Neural progenitor cell (in vitro differentiated cells): ENCODE measurements around the gene GSTM4. TPM values are rescaled to one million over a fixed set of nuclear protein-coding genes. Genes with fewer than 3 reads are reported as not detected.
"Not testable (repeated sequence)": the region's sequence is repeated elsewhere in the genome, so short reads cannot be mapped to it uniquely, and the experiment has no call there.

Experiments used
- DNase-seq: peaks from one replicate; pipeline ENCODE4 v3.0.0-alpha.2; 2016; ENCODE audit warnings: low spot score
- H2AFZ ChIP-seq: fragments of 200-600 bp; sonication (generic); replicated peaks from 2 replicates; pipeline ENCODE4 v1.6.1; 2016; ENCODE audit warnings: antibody characterized with exemption
- H3F3A ChIP-seq: fragments of 200-600 bp; sonication (generic); 2 replicates; pipeline ENCODE4 v1.6.1; 2016; ENCODE audit warnings: antibody characterized with exemption, low read depth
- H3K27ac ChIP-seq: fragments of 200-600 bp; sonication (generic); 2 replicates; pipeline ENCODE4 v1.5.1; 2016; ENCODE audit warnings: mild to moderate bottlenecking
- H3K27me3 ChIP-seq: fragments of 200-600 bp; sonication (generic); 2 replicates; pipeline ENCODE4 v1.6.1; 2016; ENCODE audit warnings: mild to moderate bottlenecking, moderate library complexity
- H3K36me3 ChIP-seq: fragments of 200-600 bp; sonication (generic); 2 replicates; pipeline ENCODE4 v1.5.1; 2016
- H3K4me1 ChIP-seq: fragments of 200-600 bp; sonication (generic); 2 replicates; pipeline ENCODE4 v1.6.1; 2016; ENCODE audit warnings: mixed run types
- H3K4me2 ChIP-seq: fragments of 200-600 bp; sonication (generic); 2 replicates; pipeline ENCODE4 v1.6.1; 2016
- H3K4me3 ChIP-seq: fragments of 200-600 bp; sonication (generic); 2 replicates; pipeline ENCODE4 v1.5.1; 2016
- H3K79me2 ChIP-seq: fragments of 200-600 bp; sonication (generic); 2 replicates; pipeline ENCODE4 v1.6.1; 2016; ENCODE audit warnings: low read depth
- H3K9ac ChIP-seq: fragments of 200-600 bp; sonication (generic); 2 replicates; pipeline ENCODE4 v1.6.1; 2016
- H3K9me3 ChIP-seq: fragments of 200-600 bp; sonication (generic); 2 replicates; pipeline ENCODE4 v1.5.1; 2016; ENCODE audit warnings: low read depth
- H4K20me1 ChIP-seq: fragments of 200-600 bp; sonication (generic); 2 replicates; pipeline ENCODE4 v1.6.1; 2016; ENCODE audit warnings: low read depth
- H3K27ac Mint-ChIP-seq: 3 replicates; pipeline ENCODE4 v1.8.0; 2021; ENCODE audit warnings: mixed read lengths
- H3K27me3 Mint-ChIP-seq: 2 replicates; pipeline ENCODE4 v1.8.0; 2022; ENCODE audit warnings: low read depth, mild to moderate bottlenecking, inconsistent platforms, moderate library complexity, mixed read lengths; ENCODE audit not compliant: insufficient read depth
- H3K36me3 Mint-ChIP-seq: 3 replicates; pipeline ENCODE4 v1.8.0; 2021; ENCODE audit warnings: mixed read lengths
- H3K4me1 Mint-ChIP-seq: 3 replicates; pipeline ENCODE4 v1.8.0; 2021; ENCODE audit warnings: mixed read lengths
- H3K4me3 Mint-ChIP-seq: 3 replicates; pipeline ENCODE4 v1.8.0; 2021; ENCODE audit warnings: mild to moderate bottlenecking, moderate library complexity, mixed read lengths
- H3K9me3 Mint-ChIP-seq: 3 replicates; pipeline ENCODE4 v1.8.0; 2020; ENCODE audit warnings: mixed read lengths
- CTCF ChIP-seq: fragments of 200-600 bp; sonication (generic); IDR thresholded peaks from 2 replicates; pipeline ENCODE4 v1.5.1; 2017; ENCODE audit warnings: antibody characterized with exemption, mild to moderate bottlenecking
- EZH2 ChIP-seq: fragments of 200-600 bp; sonication (generic); IDR thresholded peaks from 2 replicates; pipeline ENCODE4 v1.6.1; 2017; ENCODE audit warnings: antibody characterized with exemption, mild to moderate bottlenecking, moderate library complexity
- EZH2phosphoT487 ChIP-seq: fragments of 200-600 bp; sonication (generic); IDR thresholded peaks from 2 replicates; pipeline ENCODE4 v1.6.1; 2017; ENCODE audit warnings: antibody characterized with exemption
- total RNA-seq: library from RNA; depleted of rRNA; stranded (reverse); fragments of >200 nt; gene quantifications from 2 replicates; pipeline ENCODE4 v1.2.3, GENCODE V29; 2015; ENCODE audit warnings: low replicate concordance

GSTM4 gene
- total RNA-seq, 1 donor from 2014 or later = 4.3 TPM

- TF ChIP-seq CTCF = no peak
- TF ChIP-seq EZH2phosphoT487 = no peak
- no peak for TF ChIP-seq EZH2
Observed at GRCh38 chr1:109691759-109692158, 35.9 kb downstream of the GSTM4 start.

DNA sequence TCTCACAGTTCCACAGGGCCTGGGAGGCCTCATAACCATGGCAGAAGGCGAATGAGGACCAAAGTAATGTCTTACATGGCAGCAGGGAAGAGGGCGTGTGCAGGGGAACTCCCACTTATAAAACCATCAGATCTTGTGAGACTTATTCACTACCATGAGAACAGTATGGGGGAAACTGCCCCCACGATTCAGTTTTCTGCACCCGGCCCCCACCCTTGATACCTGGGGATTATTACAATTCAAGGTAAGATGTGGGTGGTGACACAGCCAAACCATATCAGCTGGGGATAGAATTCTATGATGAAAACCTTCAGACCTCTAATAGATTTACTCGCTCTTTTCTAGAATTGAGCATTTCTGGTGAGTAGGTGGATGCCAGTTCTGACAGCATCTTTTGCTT, 38.5 kb downstream of the GSTM4 start:
- not testable (repeated sequence) for H3K27ac Mint-ChIP-seq, H3K27me3 Mint-ChIP-seq, H3K9me3 Mint-ChIP-seq, H3K27me3 ChIP-seq, H3K36me3 ChIP-seq, H3K9ac ChIP-seq, H3K4me3 ChIP-seq, H3K9me3 ChIP-seq, H3K79me2 ChIP-seq, H3F3A ChIP-seq, H4K20me1 ChIP-seq, H3K36me3 Mint-ChIP-seq, H3K4me2 ChIP-seq, H3K4me1 ChIP-seq, H3K4me1 Mint-ChIP-seq, H2AFZ ChIP-seq, H3K27ac ChIP-seq, H3K4me3 Mint-ChIP-seq, DNase-seq

More at GRCh38 chr1:109691759-109692158, 35.9 kb downstream of the GSTM4 start:
- H3K27me3 Mint-ChIP-seq = peaks cover 4% of the 10 kb centered on the region
- H3K4me1 Mint-ChIP-seq = no peaks in the 10 kb centered on the region
- H3K27ac Mint-ChIP-seq = no peak overlapping the region
- Histone ChIP-seq H3K4me1 (no peaks in the 10 kb centered on the region), H3K27me3 (no peaks in the 10 kb centered on the region), H3K4me3 (no peak overlapping the region), H3K9ac (no peak overlapping the region), H3K4me2 (no peak overlapping the region), H3K79me2 (no peaks in the 10 kb centered on the region), H3K27ac (no peak overlapping the region), H3F3A (no peaks in the 10 kb centered on the region), H3K9me3 (no peaks in the 10 kb centered on the region), H2AFZ (no peak overlapping the region), H4K20me1 (no peaks in the 10 kb centered on the region), H3K36me3 (no peaks in the 10 kb centered on the region)
- no peaks in the 10 kb centered on the region for H3K9me3 Mint-ChIP-seq
- no peak overlapping the region for H3K4me3 Mint-ChIP-seq
- DNase-seq = no peak
- H3K36me3 Mint-ChIP-seq = no peaks in the 10 kb centered on the region

DNA sequence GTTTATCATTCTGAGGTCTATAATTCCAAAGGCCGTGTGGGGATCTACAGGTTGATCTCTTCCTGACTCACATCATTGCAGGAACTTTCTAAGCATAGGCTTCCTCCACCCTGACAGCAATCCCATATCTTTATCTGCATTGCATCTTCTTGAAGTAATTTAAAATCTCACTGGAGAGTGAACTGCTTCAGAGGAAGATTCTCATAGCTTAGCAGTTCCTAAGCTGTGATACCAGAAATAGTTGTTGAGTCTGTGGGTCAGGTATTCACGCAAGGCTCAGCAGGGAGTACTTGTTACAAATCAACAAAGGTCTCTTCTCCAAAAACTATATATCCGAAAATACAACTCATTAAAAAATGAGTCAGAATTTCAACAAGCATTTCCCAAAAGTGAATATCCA, 39.2 kb downstream of the GSTM4 start:
- H3K4me2 ChIP-seq, H3K36me3 ChIP-seq, H3K36me3 Mint-ChIP-seq, DNase-seq, H3K27me3 ChIP-seq, H2AFZ ChIP-seq, H3K4me1 ChIP-seq, H3F3A ChIP-seq, H3K4me3 Mint-ChIP-seq, H3K9me3 Mint-ChIP-seq, H3K27ac Mint-ChIP-seq, H3K4me1 Mint-ChIP-seq, H3K4me3 ChIP-seq, H3K9me3 ChIP-seq, H4K20me1 ChIP-seq, H3K27ac ChIP-seq, H3K9ac ChIP-seq, H3K27me3 Mint-ChIP-seq, H3K79me2 ChIP-seq: not testable (repeated sequence)

- H3K36me3 Mint-ChIP-seq = no peaks in the 10 kb centered on the region
- no peaks in the 10 kb centered on the region for H3K4me1 Mint-ChIP-seq
- no peaks in the 10 kb centered on the region for H3K27me3 Mint-ChIP-seq
- DNase-seq = no peak
- no peak overlapping the region for H3K4me3 Mint-ChIP-seq
- H3K27ac ChIP-seq = no peak overlapping the region
- H3K9me3 Mint-ChIP-seq = no peaks in the 10 kb centered on the region
- H3K79me2 ChIP-seq = no peaks in the 10 kb centered on the region
- H3K9me3 ChIP-seq = no peaks in the 10 kb centered on the region
- H3F3A ChIP-seq = no peaks in the 10 kb centered on the region
- TF ChIP-seq EZH2 = no peak
- TF ChIP-seq EZH2phosphoT487 = no peak
- no peak for TF ChIP-seq CTCF
- H3K4me2 ChIP-seq = no peak overlapping the region
- no peaks in the 10 kb centered on the region for H3K36me3 ChIP-seq
- H3K27ac Mint-ChIP-seq = no peak overlapping the region
- H3K9ac ChIP-seq = no peak overlapping the region
- H3K27me3 ChIP-seq = no peaks in the 10 kb centered on the region
- H3K4me1 ChIP-seq = no peaks in the 10 kb centered on the region
- H2AFZ ChIP-seq = no peak overlapping the region
- no peak overlapping the region for H3K4me3 ChIP-seq
- no peaks in the 10 kb centered on the region for H4K20me1 ChIP-seq
Observed at GRCh38 chr1:109697066-109697465, 41.2 kb downstream of the GSTM4 start.

DNA sequence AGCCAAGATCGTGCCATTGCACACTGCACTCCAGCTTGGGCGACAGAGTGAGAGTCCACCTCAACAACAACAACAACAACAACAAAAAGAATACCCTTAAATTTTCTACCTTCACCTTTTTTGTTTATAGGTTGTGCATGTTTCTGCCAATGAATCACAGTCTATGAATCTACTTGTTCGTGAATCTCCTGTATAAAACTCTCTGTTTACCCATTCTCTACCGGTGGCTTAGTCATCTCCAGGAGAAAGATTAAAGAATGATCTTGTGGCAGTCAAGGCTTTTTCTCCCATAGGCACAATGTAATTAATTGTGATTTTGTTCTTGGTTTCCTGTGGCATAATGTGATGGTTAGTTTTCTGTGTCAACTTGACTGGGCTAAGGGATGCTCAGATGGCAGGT, 42.0 kb downstream of the GSTM4 start:
- H3K4me2 ChIP-seq, H2AFZ ChIP-seq, H3K27ac ChIP-seq, H3K4me1 ChIP-seq, H3K27me3 ChIP-seq, H3K27me3 Mint-ChIP-seq, H3K4me1 Mint-ChIP-seq, DNase-seq, H4K20me1 ChIP-seq, H3K27ac Mint-ChIP-seq, H3K79me2 ChIP-seq, H3K4me3 ChIP-seq, H3K9me3 ChIP-seq, H3K9ac ChIP-seq, H3K9me3 Mint-ChIP-seq, H3K36me3 ChIP-seq, H3F3A ChIP-seq, H3K36me3 Mint-ChIP-seq, H3K4me3 Mint-ChIP-seq: not testable (repeated sequence)

DNA sequence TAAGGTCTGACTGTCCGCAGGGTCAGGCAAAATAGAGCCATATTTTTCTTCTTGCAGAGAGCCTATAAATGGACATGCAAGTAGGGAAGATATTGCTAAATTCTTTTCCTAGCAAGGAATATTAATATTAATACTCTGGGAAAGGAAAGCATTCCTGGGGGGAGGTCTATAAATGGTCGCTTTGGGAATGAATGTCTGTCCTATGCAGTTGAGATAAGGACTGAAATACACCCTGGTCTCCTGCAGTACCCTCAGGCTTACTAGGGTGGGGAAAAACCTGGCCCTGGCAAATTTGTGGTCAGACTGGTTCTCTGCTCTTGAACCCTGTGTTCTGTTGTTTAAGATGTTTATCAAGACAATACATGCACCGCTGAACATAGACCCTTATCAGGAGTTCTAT, 47.0 kb downstream of the GSTM4 start:
- not testable (repeated sequence) for H3K79me2 ChIP-seq, H3K36me3 Mint-ChIP-seq, H3K4me1 ChIP-seq, H3K4me3 ChIP-seq, H3K27me3 ChIP-seq, DNase-seq, H3K27me3 Mint-ChIP-seq, H3K27ac ChIP-seq, H3F3A ChIP-seq, H2AFZ ChIP-seq, H4K20me1 ChIP-seq, H3K9ac ChIP-seq, H3K36me3 ChIP-seq, H3K4me3 Mint-ChIP-seq, H3K4me1 Mint-ChIP-seq, H3K9me3 ChIP-seq, H3K4me2 ChIP-seq
- peaks cover 18% of the 10 kb centered on the region for H3K9me3 Mint-ChIP-seq
- H3K27ac Mint-ChIP-seq = peak overlapping the region; percentile 59
